HEK293 (cell line): ENCODE measurements around the gene COQ6.

Experiments used
- CTCF ChIA-PET: fragments of 350-600 bp; formaldehyde crosslinking; extraction: SDS; loops from one replicate; lab custom pipeline; 2021; ENCODE audit warnings: antibody characterized with exemption; lab: Yijun Ruan, JAX
- POLR2A ChIA-PET: fragments of 300-600 bp; formaldehyde crosslinking; extraction: SDS; loops from one replicate; lab custom pipeline; 2020; ENCODE audit warnings: antibody characterized with exemption, inconsistent platforms; lab: Yijun Ruan, JAX
- H3K27ac ChIP-seq: fragments of 200-500 bp; sonication (Bioruptor generic); 2 replicates; pipeline ENCODE4 v1.5.1; 2014; ENCODE audit warnings: low read depth, low read length, control low read depth, inconsistent platforms; ENCODE audit errors: extremely low read depth
- H3K36me3 ChIP-seq, 2 experiments: fragments of 200-500 bp in 1 of 2; sonication (Bioruptor generic) in 1 of 2; 1 replicate in 1 of 2; 2 replicates in 1 of 2; pipeline ENCODE4 v1.5.1; 2014 to 2017; ENCODE audit warnings: inconsistent platforms in 2 of 2, low read length in 2 of 2; ENCODE audit not compliant: control insufficient read depth in 2 of 2, insufficient read depth in 1 of 2
- H3K4me1 ChIP-seq: fragments of 200-500 bp; sonication (Bioruptor generic); 2 replicates; pipeline ENCODE4 v1.5.1; 2014; ENCODE audit warnings: mild to moderate bottlenecking, low read length, inconsistent platforms; ENCODE audit not compliant: control insufficient read depth, insufficient read depth
- H3K4me3 ChIP-seq: 2 replicates; pipeline ENCODE4 v1.5.1; 2011; ENCODE audit warnings: low read depth, mild to moderate bottlenecking, control low read depth, low read length, moderate library complexity
- H3K9me3 ChIP-seq: fragments of 200-500 bp; sonication (Bioruptor generic); 2 replicates; pipeline ENCODE4 v1.5.1; 2014; ENCODE audit warnings: low read depth, low read length, inconsistent platforms; ENCODE audit not compliant: control insufficient read depth, insufficient read depth
- KLF16 ChIP-seq: fragments of 450-650 bp; formaldehyde crosslinking; IDR thresholded peaks from 2 replicates; pipeline ENCODE4 v1.5.1; 2017; ENCODE audit warnings: missing biosample characterization, missing genetic modification characterization
- ZBTB1 ChIP-seq: fragments of 450-650 bp; formaldehyde crosslinking; IDR thresholded peaks from 2 replicates; pipeline ENCODE4 v1.5.1; 2016; ENCODE audit warnings: missing biosample characterization, missing genetic modification characterization
- ZFP69B ChIP-seq: fragments of 450-650 bp; formaldehyde crosslinking; IDR thresholded peaks from 2 replicates; pipeline ENCODE4 v1.5.1; 2016; ENCODE audit warnings: missing biosample characterization, missing genetic modification characterization
- ZNF423 ChIP-seq: fragments of 450-650 bp; formaldehyde crosslinking; IDR thresholded peaks from 2 replicates; pipeline ENCODE4 v1.5.1; 2016; ENCODE audit warnings: missing biosample characterization, missing genetic modification characterization
- ZNF600 ChIP-seq: fragments of 450-650 bp; formaldehyde crosslinking; IDR thresholded peaks from 2 replicates; pipeline ENCODE4 v1.5.1; 2016; ENCODE audit warnings: missing biosample characterization, missing genetic modification characterization
- ZNF629 ChIP-seq: fragments of 450-650 bp; formaldehyde crosslinking; IDR thresholded peaks from 2 replicates; pipeline ENCODE4 v1.5.1; 2017; ENCODE audit warnings: missing biosample characterization, missing genetic modification characterization
- ZNF660 ChIP-seq: fragments of 450-650 bp; IDR thresholded peaks from 2 replicates; pipeline ENCODE4 v1.5.1; 2018; ENCODE audit warnings: missing biosample characterization, mild to moderate bottlenecking, missing genetic modification characterization
- ZNF830 ChIP-seq: fragments of 450-650 bp; IDR thresholded peaks from 2 replicates; pipeline ENCODE4 v1.5.0; 2018; ENCODE audit warnings: missing biosample characterization, missing genetic modification characterization, low read depth, mild to moderate bottlenecking, moderate library complexity
- ZNF837 ChIP-seq: fragments of 450-650 bp; formaldehyde crosslinking; IDR thresholded peaks from 2 replicates; pipeline ENCODE4 v1.5.1; 2016; ENCODE audit warnings: missing biosample characterization, missing genetic modification characterization
- TF ChIP-seq, protein P1 (sequence below): IDR thresholded peaks from 2 replicates; pipeline ENCODE4 v1.6.1; 2011; ENCODE audit warnings: mild to moderate bottlenecking, low read depth, low read length, borderline replicate concordance
- TF ChIP-seq, protein P2 (sequence below): fragments of 450-650 bp; formaldehyde crosslinking; IDR thresholded peaks from 2 replicates; pipeline ENCODE4 v1.5.1; 2016; ENCODE audit warnings: missing biosample characterization, missing genetic modification characterization
- TF ChIP-seq, protein P3 (sequence below): fragments of 450-650 bp; formaldehyde crosslinking; IDR thresholded peaks from 2 replicates; pipeline ENCODE4 v1.5.1; 2016; ENCODE audit warnings: missing biosample characterization, missing genetic modification characterization, low read depth
- TF ChIP-seq, protein P4 (sequence below): fragments of 450-650 bp; formaldehyde crosslinking; IDR thresholded peaks from 2 replicates; pipeline ENCODE4 v1.5.1; 2016; ENCODE audit warnings: missing biosample characterization, missing genetic modification characterization, borderline replicate concordance

Gene COQ6

DNA sequence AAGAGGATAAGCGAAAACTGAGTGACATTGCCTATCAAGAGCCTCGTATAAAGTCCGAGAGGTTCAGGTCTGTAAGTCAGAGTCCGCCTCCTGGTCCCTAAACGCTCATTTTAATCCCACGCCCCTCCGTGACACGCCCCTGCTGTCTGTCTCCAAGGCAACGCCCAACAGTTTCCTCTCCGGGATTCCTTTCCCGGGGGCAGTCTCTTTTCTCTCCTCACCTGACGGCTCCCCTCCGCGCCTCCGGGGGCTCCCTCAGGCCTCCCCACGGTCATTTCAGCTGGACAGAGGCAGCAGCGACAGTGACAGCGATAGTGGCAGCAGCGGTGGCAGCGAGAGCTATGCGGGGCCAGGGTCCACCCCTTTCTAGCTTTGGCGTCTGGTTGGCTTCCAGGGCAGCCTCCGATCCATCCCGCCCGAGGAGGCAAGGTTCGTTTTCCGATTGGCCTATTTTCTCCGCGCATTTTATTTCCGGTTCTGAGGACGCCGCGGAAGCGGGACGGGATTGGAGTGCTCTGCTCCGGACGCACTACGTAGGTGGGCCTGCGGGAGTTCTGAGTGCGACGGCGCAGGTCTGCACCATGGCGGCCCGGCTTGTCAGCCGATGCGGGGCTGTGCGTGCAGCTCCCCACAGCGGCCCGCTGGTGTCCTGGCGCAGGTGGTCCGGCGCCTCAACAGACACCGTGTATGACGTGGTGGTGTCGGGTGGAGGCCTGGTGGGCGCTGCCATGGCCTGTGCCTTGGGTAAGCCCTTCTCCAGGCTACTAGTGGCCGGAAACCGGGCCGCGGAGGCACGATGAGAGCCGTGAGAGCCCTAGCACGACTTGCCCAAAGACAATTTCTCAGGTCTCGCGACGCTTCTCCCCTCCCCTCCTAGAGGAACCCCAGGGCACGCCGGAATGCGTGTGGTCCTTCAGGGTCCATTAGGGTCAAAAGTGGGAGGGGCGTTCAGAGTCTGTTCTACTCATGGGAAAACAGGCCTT lies at the start of gene COQ6, which contains the start of gene FAM161B (continued):
- TF ChIP-seq ZNF629 (tag by site-specific recombination) (peak; percentile 82), ZNF423 (no peak), ZFP69B (tag by site-specific recombination) (peak; percentile 54; the same call in 1 of the 2 replicates), ZNF660 (tag by site-specific recombination) (peak; percentile 60; the same call in 1 of the 2 replicates), ZBTB1 (peak; percentile 76; the same call in 1 of the 2 replicates), ZNF600 (peak; percentile 93)
- TF ChIP-seq, protein P1, sequence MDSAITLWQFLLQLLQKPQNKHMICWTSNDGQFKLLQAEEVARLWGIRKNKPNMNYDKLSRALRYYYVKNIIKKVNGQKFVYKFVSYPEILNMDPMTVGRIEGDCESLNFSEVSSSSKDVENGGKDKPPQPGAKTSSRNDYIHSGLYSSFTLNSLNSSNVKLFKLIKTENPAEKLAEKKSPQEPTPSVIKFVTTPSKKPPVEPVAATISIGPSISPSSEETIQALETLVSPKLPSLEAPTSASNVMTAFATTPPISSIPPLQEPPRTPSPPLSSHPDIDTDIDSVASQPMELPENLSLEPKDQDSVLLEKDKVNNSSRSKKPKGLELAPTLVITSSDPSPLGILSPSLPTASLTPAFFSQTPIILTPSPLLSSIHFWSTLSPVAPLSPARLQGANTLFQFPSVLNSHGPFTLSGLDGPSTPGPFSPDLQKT = no peak; the same call in 1 of the 2 replicates
- TF ChIP-seq, protein P2, sequence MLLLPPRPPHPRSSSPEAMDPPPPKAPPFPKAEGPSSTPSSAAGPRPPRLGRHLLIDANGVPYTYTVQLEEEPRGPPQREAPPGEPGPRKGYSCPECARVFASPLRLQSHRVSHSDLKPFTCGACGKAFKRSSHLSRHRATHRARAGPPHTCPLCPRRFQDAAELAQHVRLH (tag by site-specific recombination) = 0 out of 2 replicates have a peak, but pooled peaks have one; percentile 31

DNA sequence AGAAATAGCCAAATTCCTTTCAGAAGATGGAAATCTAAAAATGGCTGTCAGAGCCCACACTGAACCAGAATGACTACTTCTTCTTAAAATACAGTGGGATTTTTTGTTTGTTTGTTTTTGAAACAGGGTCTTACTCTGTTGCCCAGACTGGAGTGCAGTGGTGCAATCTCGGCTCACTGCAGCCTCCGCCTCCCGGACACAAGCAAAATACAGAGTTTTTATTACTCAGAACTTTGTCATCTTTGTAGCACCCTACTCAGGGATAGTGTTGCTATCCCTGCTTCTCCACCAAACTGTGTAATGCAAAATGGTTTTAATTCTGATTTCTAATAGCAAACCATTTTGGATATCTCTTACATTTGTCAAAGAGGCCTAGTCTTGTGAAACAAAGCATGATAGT lies 47.1 kb upstream of the COQ6 start:
- no peaks in the 10 kb centered on the region for H3K4me1 ChIP-seq
- H3K36me3 ChIP-seq = peaks cover 81 to 83% of the 10 kb centered on the region in 2 experiments
- TF ChIP-seq, protein P3, sequence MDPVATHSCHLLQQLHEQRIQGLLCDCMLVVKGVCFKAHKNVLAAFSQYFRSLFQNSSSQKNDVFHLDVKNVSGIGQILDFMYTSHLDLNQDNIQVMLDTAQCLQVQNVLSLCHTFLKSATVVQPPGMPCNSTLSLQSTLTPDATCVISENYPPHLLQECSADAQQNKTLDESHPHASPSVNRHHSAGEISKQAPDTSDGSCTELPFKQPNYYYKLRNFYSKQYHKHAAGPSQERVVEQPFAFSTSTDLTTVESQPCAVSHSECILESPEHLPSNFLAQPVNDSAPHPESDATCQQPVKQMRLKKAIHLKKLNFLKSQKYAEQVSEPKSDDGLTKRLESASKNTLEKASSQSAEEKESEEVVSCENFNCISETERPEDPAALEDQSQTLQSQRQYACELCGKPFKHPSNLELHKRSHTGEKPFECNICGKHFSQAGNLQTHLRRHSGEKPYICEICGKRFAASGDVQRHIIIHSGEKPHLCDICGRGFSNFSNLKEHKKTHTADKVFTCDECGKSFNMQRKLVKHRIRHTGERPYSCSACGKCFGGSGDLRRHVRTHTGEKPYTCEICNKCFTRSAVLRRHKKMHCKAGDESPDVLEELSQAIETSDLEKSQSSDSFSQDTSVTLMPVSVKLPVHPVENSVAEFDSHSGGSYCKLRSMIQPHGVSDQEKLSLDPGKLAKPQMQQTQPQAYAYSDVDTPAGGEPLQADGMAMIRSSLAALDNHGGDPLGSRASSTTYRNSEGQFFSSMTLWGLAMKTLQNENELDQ = no peak
- no peak for TF ChIP-seq ZNF830
- TF ChIP-seq, protein P2 (tag by site-specific recombination) = no peak
- TF ChIP-seq, protein P4, sequence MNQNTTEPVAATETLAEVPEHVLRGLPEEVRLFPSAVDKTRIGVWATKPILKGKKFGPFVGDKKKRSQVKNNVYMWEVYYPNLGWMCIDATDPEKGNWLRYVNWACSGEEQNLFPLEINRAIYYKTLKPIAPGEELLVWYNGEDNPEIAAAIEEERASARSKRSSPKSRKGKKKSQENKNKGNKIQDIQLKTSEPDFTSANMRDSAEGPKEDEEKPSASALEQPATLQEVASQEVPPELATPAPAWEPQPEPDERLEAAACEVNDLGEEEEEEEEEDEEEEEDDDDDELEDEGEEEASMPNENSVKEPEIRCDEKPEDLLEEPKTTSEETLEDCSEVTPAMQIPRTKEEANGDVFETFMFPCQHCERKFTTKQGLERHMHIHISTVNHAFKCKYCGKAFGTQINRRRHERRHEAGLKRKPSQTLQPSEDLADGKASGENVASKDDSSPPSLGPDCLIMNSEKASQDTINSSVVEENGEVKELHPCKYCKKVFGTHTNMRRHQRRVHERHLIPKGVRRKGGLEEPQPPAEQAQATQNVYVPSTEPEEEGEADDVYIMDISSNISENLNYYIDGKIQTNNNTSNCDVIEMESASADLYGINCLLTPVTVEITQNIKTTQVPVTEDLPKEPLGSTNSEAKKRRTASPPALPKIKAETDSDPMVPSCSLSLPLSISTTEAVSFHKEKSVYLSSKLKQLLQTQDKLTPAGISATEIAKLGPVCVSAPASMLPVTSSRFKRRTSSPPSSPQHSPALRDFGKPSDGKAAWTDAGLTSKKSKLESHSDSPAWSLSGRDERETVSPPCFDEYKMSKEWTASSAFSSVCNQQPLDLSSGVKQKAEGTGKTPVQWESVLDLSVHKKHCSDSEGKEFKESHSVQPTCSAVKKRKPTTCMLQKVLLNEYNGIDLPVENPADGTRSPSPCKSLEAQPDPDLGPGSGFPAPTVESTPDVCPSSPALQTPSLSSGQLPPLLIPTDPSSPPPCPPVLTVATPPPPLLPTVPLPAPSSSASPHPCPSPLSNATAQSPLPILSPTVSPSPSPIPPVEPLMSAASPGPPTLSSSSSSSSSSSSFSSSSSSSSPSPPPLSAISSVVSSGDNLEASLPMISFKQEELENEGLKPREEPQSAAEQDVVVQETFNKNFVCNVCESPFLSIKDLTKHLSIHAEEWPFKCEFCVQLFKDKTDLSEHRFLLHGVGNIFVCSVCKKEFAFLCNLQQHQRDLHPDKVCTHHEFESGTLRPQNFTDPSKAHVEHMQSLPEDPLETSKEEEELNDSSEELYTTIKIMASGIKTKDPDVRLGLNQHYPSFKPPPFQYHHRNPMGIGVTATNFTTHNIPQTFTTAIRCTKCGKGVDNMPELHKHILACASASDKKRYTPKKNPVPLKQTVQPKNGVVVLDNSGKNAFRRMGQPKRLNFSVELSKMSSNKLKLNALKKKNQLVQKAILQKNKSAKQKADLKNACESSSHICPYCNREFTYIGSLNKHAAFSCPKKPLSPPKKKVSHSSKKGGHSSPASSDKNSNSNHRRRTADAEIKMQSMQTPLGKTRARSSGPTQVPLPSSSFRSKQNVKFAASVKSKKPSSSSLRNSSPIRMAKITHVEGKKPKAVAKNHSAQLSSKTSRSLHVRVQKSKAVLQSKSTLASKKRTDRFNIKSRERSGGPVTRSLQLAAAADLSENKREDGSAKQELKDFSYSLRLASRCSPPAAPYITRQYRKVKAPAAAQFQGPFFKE (tag by site-specific recombination) = no peak
- TF ChIP-seq ZNF837 (tag by site-specific recombination) = no peak
- no peak for TF ChIP-seq KLF16
- TF ChIP-seq, all 188 proteins: peak for 0
- ChIA-PET POLR2A (no interaction called here), CTCF (no interaction called here)
- no peaks in the 10 kb centered on the region for H3K9me3 ChIP-seq
- H3K4me3 ChIP-seq = no peak overlapping the region
- H3K27ac ChIP-seq = no peak overlapping the region
